WI38 (cell line): ENCODE data around the gene FMNL2.

Source experiments
- H3K4me3 ChIP-seq: 2 replicates; pipeline ENCODE4 v1.5.1; 2011; ENCODE audit warnings: low read depth, mild to moderate bottlenecking, control low read depth, low read length
- CTCF ChIP-seq: IDR thresholded peaks from 2 replicates; pipeline ENCODE4 v1.5.1; 2012; ENCODE audit warnings: low read depth, mild to moderate bottlenecking, control low read depth, low read length

FMNL2 gene

DNA sequence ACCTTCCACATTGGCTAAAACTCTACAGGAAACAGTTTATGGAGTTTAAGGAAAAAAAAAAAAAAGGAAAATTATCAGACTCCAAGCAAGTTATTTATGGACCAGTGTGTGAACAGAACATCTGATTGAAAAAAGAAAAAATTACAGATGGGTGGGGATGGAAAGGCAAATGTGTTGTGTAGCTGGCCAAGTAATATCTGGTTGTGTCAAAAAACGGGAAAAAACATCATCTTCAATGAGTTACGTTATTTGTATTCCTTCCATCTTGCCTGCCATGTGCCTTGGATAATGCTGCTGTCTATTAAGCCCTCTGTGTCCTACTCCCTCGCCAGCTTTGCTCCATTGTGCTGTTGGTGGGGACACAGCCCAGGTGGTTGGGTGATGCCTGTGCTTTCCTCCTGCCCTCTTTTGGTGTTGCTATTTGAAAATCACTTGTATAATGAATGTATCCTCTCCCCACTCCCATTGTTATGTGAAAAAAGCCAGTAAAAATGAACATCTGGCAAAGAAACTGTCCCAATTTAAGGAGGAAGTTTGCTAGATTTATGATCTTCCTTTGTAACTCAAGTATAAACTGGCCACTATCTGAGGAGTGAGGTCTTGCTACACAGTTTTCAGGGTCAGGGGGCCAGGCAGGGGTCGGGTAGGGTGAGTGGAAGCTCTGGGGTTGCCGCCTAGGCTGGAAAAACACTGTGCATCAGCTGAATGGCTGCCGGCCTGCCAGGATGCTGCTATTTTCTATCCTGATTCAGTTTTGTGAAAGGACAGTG is 155.9 kb downstream of the FMNL2 start:
- TF ChIP-seq CTCF = no peak

DNA sequence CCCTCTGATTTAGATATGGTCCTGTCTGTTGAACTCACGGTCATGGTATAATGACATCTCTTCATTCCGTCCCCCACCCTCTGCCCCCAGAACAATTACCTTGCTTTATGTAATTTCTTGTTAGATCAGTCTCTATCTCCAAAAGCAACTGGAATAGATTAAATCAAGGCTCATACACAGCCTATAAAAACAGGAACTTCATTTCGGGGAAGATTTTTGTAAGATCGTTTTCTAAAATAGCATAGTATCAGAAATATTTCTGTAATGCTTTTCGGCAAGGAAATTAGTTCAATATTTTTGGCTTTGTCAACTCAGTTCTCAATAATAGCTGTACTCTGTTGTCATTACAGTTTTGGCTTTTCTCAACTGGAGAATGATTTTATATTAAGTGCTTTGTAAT is 157.2 kb downstream of the FMNL2 start:
- TF ChIP-seq CTCF = no peak
- H3K4me3 ChIP-seq = no peak overlapping the region

More for the DNA sequence above, 155.9 kb downstream of the FMNL2 start:
- H3K4me3 ChIP-seq = no peak overlapping the region

GRCh38 chr2:152492911-152493310 is 157.9 kb downstream of the FMNL2 start:
- H3K4me3 ChIP-seq = no peak overlapping the region
- TF ChIP-seq CTCF = no peak

GRCh38 chr2:152493417-152493816 is 158.4 kb downstream of the FMNL2 start:
- no peak for TF ChIP-seq CTCF
- H3K4me3 ChIP-seq = no peak overlapping the region

DNA sequence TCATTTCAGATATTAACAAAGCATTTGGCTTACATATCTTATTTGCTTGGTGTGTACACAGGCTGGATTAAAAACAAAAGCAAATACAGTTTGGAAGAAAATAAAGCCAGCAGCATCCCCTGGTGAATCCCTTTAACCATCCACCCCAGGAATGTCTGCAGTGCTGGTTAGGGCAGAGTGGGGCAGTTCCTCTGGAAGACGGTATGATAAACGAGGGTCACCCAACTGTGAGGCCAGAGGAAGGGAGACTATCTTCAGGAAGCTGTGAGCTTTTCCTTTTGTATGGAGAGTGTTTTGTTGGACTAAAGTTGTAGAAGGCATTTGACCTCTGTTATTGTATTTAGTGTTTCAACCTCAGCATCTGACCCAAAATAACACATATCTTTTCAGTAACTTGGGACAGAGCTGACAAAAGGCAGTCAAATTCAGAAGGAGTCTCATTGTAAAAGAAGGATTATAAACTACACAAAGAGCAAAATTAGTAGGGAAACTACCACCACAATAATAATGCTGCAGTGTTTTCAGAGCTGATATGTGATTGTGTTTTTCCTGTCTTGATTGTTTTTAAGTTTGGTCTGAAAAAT is 159.1 kb downstream of the FMNL2 start:
- TF ChIP-seq CTCF = no peak
- no peak overlapping the region for H3K4me3 ChIP-seq

GRCh38 chr2:152496371-152496770 is 161.4 kb downstream of the FMNL2 start:
- TF ChIP-seq CTCF = no peak
- no peak overlapping the region for H3K4me3 ChIP-seq

DNA sequence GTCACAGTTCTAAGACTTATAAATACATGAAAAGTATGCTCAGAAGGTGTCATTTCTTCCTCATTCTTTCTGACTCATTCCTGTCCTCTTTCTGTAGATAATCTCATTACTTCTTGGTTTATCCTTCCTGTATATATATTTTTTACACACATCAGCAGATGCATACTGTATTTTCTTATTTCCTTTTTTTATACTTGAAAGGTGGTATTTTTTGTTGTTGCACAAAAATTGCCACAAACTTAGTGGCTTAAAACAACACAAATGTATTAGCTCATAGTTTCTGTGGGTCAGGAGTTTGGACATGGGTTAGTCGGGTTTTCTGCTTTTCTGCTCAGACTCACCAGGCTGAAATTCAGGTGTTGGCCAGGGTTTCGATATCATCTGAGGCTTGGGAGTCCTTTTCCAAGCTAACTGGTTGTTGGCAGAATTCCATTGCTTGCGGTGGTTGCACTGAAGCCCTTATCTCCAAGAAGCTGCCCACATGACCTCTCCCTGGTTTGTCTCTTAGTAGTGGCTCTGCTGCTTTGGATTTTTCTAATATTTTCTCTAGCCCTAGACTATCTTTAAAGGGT is 162.6 kb downstream of the FMNL2 start:
- no peak for TF ChIP-seq CTCF
- no peak overlapping the region for H3K4me3 ChIP-seq
